ENCODE data around the gene ZNF358. TPM values are rescaled to one million over a fixed set of nuclear protein-coding genes. Genes with fewer than 3 reads are reported as not detected.

ZNF358 gene
- total RNA-seq, 6 donors from 2014 or later = 31.1 to 116 (median 57.8) TPM

DNA sequence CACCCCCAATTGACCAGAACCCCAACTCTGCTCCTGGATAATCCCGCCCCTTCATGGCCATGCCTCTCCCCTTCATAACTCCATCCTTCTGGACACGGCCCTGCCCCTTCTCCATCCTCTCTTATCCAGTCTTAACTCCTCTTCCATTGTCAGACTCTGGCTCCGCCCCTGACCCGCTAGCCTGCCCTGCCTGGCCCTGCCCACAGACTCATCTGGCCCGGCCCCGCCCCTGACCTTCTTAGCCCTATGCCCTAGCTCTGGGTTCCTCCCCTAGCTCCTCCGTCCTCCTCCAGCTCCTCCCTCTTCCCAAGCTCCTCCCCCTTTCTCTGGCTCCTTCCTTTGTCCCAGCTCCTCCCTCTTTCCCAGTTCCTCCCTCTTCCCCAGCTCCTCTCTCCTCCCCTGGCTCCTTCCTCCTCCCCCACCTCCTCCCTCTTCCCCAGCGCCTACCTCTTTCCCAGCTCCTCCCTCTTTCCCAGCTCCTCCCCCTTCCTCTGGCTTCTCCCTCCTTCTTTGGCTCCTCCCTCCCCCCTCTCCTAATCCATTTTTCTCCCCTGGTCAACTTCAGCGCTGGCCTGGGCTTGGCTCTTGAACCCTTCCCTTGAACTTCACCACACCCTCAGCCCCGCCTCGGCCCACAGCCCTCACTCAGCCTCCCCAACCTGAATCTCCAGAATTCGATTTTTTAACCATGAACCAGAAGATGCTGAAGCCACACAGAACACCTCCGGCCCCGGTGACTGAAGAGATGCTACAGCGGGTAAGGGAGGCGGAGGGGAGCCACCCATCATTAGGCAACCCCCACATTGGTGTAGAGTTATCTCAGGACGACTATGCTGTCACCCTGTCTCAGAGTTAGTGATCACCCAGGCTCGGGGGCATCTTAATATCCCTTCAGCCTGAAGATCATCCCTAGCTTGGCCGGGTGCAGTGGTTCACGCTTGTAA lies 9.2 kb upstream of the ZNF358 start:
- no peaks in the 10 kb centered on the region for H3K27me3 ChIP-seq
- TF ChIP-seq EP300 (IDR thresholded peaks at IDR 0.05) (no peak), CTCF (IDR thresholded peaks at IDR 0.05) (no peak), POLR2AphosphoS5 (IDR thresholded peaks at IDR 0.05) (no peak), POLR2A (IDR thresholded peaks at IDR 0.05) (no peak)
- 44 to 50% methylated on average over 20 of the region's 20 CpGs for WGBS, 2 donors
- H3K9me3 ChIP-seq = no peaks in the 10 kb centered on the region
- H3K4me3 ChIP-seq = peak overlapping the region in 3 of 4 donors; percentile 31 to 43 (median 39)
- H3K27ac ChIP-seq = peak overlapping the region; percentile 16 to 74 (median 52)
- no peaks in the 10 kb centered on the region for H3K36me3 ChIP-seq
- DNase-seq (peak; percentile 90 to 97), ATAC-seq (ENCODE audit: low FRiP score in 2 of 2) (peak; percentile 93 to 95)
- H3K4me1 ChIP-seq = peaks cover 16 to 38% (median 20%) of the 10 kb centered on the region in 4 donors

- no peak for TF ChIP-seq POLR2AphosphoS5 (IDR thresholded peaks at IDR 0.05)
- no peak for TF ChIP-seq CTCF (IDR thresholded peaks at IDR 0.05)
- TF ChIP-seq POLR2A (IDR thresholded peaks at IDR 0.05) = no peak
- TF ChIP-seq EP300 (IDR thresholded peaks at IDR 0.05) = no peak
- peak; percentile 87 to 88 for DNase-seq
- no peaks in the 10 kb centered on the region for H3K9me3 ChIP-seq
- H3K36me3 ChIP-seq = no peaks in the 10 kb centered on the region
- H3K27ac ChIP-seq = peak overlapping the region in 2 of 4 donors; percentile 60 to 74
- ATAC-seq (ENCODE audit: low FRiP score in 2 of 2) = peak; percentile 79 to 84
- H3K27me3 ChIP-seq = no peaks in the 10 kb centered on the region
- no peak overlapping the region for H3K4me3 ChIP-seq
- 37 to 45% methylated on average over 7 to 11 of the region's 11 CpGs for WGBS, 2 donors
- peaks cover 16 to 37% (median 20%) of the 10 kb centered on the region in 4 donors for H3K4me1 ChIP-seq
Observed at GRCh38 chr19:7507884-7508283, 8.0 kb upstream of the ZNF358 start.

DNA sequence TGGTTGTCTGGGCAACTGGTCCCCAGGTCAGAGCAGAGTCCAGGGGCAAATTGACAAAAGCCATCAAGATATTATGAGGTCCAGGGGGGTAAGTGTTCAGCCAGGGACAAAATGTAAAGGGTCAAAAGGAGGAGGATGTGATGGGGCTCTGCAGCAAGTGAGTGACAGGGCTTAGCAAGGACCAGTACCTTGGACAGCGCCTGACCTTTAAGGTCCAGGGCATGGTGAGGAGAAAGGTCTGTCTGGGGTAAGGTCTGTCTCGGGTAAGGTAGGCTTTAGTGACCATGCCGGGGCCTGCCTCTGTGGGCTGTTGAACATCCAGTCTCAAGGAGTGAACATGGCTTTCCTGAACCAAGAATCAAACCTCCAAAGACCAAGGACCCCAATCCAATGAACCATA lies 6.3 kb upstream of the ZNF358 start:
- Histone ChIP-seq H3K4me3 (no peak overlapping the region), H3K27ac (no peak overlapping the region), H3K27me3 (no peaks in the 10 kb centered on the region), H3K9me3 (no peaks in the 10 kb centered on the region), H3K4me1 (peaks cover 19 to 39% (median 24%) of the 10 kb centered on the region in 4 donors), H3K36me3 (no peaks in the 10 kb centered on the region)
- no peak for DNase-seq
- no peak for ATAC-seq (ENCODE audit: low FRiP score in 2 of 2)
- WGBS, 2 donors = 13 to 39% methylated on average over 3 of the region's 3 CpGs
- TF ChIP-seq EP300 (IDR thresholded peaks at IDR 0.05) = no peak
- no peak for TF ChIP-seq CTCF (IDR thresholded peaks at IDR 0.05)
- no peak for TF ChIP-seq POLR2A (IDR thresholded peaks at IDR 0.05)
- no peak for TF ChIP-seq POLR2AphosphoS5 (IDR thresholded peaks at IDR 0.05)

DNA sequence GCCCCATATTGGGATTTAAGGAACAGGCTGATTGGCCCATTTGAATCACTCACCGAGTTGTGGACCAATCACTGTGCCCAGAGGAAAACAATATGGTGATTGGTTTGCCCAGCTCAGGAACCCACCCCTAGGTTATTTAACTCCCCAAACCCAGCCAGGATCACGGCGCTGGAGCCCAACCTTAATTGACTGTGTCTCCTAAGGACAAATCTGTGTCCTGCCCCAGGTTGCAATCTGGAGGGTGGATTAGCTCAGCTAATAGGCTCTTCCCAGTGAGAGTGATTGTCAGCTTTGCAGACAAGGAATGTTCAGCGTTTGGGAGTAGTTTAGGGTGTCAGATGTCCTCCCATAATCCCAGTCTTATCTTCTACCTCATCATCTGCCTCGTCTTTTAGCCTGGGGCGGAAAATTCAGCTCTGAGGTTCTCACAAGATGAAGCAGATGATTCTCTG lies 3.5 kb upstream of the ZNF358 start:
- ATAC-seq (ENCODE audit: low FRiP score in 2 of 2) = no peak

More for the DNA sequence above, 3.5 kb upstream of the ZNF358 start:
- peaks cover 21 to 37% (median 29%) of the 10 kb centered on the region in 4 donors for H3K4me1 ChIP-seq
- 59 to 66% methylated on average over 6 of the region's 6 CpGs for WGBS, 2 donors
- H3K36me3 ChIP-seq = no peaks in the 10 kb centered on the region
- no peak for DNase-seq
- no peak for TF ChIP-seq EP300 (IDR thresholded peaks at IDR 0.05)
- TF ChIP-seq POLR2A (IDR thresholded peaks at IDR 0.05) = no peak
- no peak for TF ChIP-seq POLR2AphosphoS5 (IDR thresholded peaks at IDR 0.05)
- TF ChIP-seq CTCF (IDR thresholded peaks at IDR 0.05) = no peak
- no peak overlapping the region for H3K27ac ChIP-seq
- no peak overlapping the region for H3K4me3 ChIP-seq
- no peaks in the 10 kb centered on the region for H3K9me3 ChIP-seq
- no peaks in the 10 kb centered on the region for H3K27me3 ChIP-seq

All from upper lobe of left lung (tissue), 6 donors.